ENCODE measurements around the gene ZNF746. TPM values are rescaled to one million over a fixed set of nuclear protein-coding genes. Genes with fewer than 3 reads are reported as not detected.
"Not testable (repeated sequence)": the region's sequence is repeated elsewhere in the genome, so short reads cannot be mapped to it uniquely, and the experiment has no call there.

The ZNF746 gene
- total and polyA plus RNA-seq, 4 experiments from 2014 or later = 3.7 to 25.6 (median 19.8) TPM

- ChIA-PET POLR2A (ENCODE audit: partially characterized antibody) (no interaction called here), CTCF (ENCODE audit: partially characterized antibody) (interaction anchor here (1.2 to 2.0 kb wide), 3 partner anchors 39 to 191 kb away, joined by 3 to 6 read pairs (median 4); no protein-coding TSS in a partner anchor)
- H3K9me3 Mint-ChIP-seq = peaks cover 1 to 6% (median 4%) of the 10 kb centered on the region in 8 donors
- peaks cover 2 to 6% of the 10 kb centered on the region in 2 donors for H3K27me3 Mint-ChIP-seq
- intact Hi-C loops (cut with micrococcal nuclease) = no loop called here
- H3K27ac Mint-ChIP-seq = peak overlapping the region in 2 of 7 donors; percentile 6 to 13
- Histone ChIP-seq H3K9me3 (ENCODE audit: control insufficient read depth in 1 of 2, low read length in 2 of 2) (no peaks in the 10 kb centered on the region), H3K27me3 (ENCODE audit: insufficient read depth, low read length) (no peaks in the 10 kb centered on the region), H3K36me3 (ENCODE audit: insufficient read depth, low read length) (no peaks in the 10 kb centered on the region), H3K4me3 (ENCODE audit: low read length in 2 of 2) (no peak overlapping the region), H3K4me1 (ENCODE audit: insufficient read depth, low read length) (peaks cover 23% of the 10 kb centered on the region), H3K27ac (ENCODE audit: low read depth, low read length) (no peak overlapping the region)
- H3K36me3 Mint-ChIP-seq = peaks cover 4 to 10% of the 10 kb centered on the region in 2 donors
- no peak for DNase-seq
- H3K4me1 Mint-ChIP-seq = peaks cover 16 to 30% (median 21%) of the 10 kb centered on the region in 4 donors
- peak overlapping the region in 2 of 8 donors; percentile 16 to 52 for H3K4me3 Mint-ChIP-seq
Observed at GRCh38 chr7:149500201-149500600, 2.6 kb upstream of the ZNF746 start.

DNA sequence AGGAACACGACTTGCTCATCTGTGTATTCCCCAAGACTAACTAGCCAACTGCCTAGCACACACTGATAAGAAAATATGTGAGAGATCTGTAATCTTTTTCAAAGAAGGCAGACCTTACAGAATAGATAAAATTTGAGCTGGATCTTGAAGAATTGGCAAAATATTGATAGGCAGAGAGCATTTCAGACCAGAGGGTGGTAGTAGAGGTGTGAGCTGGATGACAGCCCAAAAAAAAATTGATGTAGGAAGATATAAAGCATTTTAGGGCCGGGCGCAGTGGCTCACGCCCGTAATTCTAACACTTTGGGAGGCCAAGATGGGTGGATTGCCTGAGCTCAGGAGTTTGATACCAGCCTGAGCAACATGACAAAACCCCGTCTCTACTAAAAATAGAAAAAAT is 1.2 kb upstream of the ZNF746 start:
- Histone ChIP-seq H3K9me3 (ENCODE audit: control insufficient read depth in 1 of 2, low read length in 2 of 2) (no peaks in the 10 kb centered on the region), H3K27ac (ENCODE audit: low read depth, low read length) (no peak overlapping the region), H3K36me3 (ENCODE audit: insufficient read depth, low read length) (peaks cover 3% of the 10 kb centered on the region), H3K4me1 (ENCODE audit: insufficient read depth, low read length) (peaks cover 31% of the 10 kb centered on the region), H3K27me3 (ENCODE audit: insufficient read depth, low read length) (no peaks in the 10 kb centered on the region), H3K4me3 (ENCODE audit: low read length in 2 of 2) (no peak overlapping the region)
- Mint-ChIP-seq H3K4me3 (peak overlapping the region in 3 of 8 donors; percentile 6 to 60 (median 36)), H3K9me3 (no peaks in the 10 kb centered on the region), H3K27ac (peak overlapping the region in 2 of 7 donors; percentile 3 to 53), H3K27me3 (peaks cover 0 to 4% of the 10 kb centered on the region in 2 donors), H3K36me3 (peaks cover 3 to 16% of the 10 kb centered on the region in 2 donors), H3K4me1 (peaks cover 19 to 40% (median 27%) of the 10 kb centered on the region in 4 donors)
- ChIA-PET CTCF (ENCODE audit: partially characterized antibody) (interaction anchor here (2.0 kb wide), 1 partner anchor 126 kb away, joined by 6 read pairs; no protein-coding TSS in a partner anchor), POLR2A (ENCODE audit: partially characterized antibody) (interaction anchor here (0.6 kb wide), 1 partner anchor 1585 kb away, joined by 3 read pairs; the partner anchor contains the start of gene TMUB1)
- no peak for DNase-seq
- intact Hi-C loops (cut with micrococcal nuclease) = loop anchor here (5.0 to 10.0 kb wide), 3 partner anchors 37 to 434 kb away; partner anchors contain the start of genes ZNF425 and ZNF777

DNA sequence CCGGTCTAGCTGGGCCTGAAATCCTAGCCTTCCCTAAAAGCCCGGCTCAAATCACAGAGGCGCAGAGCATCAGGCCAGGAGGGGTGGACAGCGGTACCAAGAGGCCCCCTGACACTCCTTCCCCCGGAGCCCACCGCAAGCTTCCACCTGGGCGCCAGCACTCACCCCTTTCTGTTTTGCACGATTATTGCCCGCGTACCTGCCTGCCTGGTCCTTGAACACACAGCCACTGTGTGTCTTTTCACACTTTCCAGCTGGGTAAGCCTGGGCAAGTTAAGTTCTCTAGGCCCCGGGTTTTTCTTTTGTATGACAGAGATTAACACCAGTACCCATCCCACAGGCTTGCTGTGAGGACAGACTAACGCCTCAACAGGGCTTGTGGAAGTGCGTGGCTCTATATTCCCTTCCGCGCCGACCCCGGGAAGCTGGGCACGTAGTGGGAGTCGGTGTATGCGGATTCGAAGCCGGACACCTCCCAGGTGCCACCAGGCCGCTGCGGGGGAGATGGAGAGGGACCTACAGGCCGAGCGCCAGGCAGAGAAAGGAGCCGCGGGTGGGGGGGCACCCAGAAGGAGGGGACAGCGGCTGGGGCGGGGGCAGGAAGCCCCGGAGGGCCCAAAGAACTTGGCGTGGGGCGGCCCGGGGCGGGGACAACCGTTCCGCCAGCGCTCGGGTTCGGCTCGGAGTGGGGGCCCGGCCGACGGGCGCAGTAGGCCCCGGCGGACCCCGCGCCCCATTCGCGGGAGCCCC is 792 bp downstream of the ZNF746 start:
- peaks cover 21 to 44% (median 27%) of the 10 kb centered on the region in 4 donors for H3K4me1 Mint-ChIP-seq
- peak overlapping the region; percentile 92 to 99 (median 95) for H3K4me3 Mint-ChIP-seq
- H3K27ac Mint-ChIP-seq = peak overlapping the region; percentile 91 to 98 (median 96)
- ChIA-PET CTCF (ENCODE audit: partially characterized antibody) (interaction anchor here (0.7 to 1.6 kb wide), 3 partner anchors 30 to 105 kb away, joined by 3 to 9 read pairs (median 3); partner anchors contain the start of gene ZNF777), POLR2A (ENCODE audit: partially characterized antibody) (interaction anchor here (0.7 to 2.3 kb wide), 3 partner anchors 36 to 350 kb away, joined by 3 to 7 read pairs (median 4); partner anchors contain the start of genes ZNF398, ZNF777 and ZNF783)
- peaks cover 31% of the 10 kb centered on the region for H3K4me1 ChIP-seq (ENCODE audit: insufficient read depth, low read length)
- H3K4me3 ChIP-seq (ENCODE audit: low read length in 2 of 2) = peak overlapping the region; percentile 30 to 84
- H3K36me3 ChIP-seq (ENCODE audit: insufficient read depth, low read length) = peaks cover 23% of the 10 kb centered on the region
- intact Hi-C loops (cut with micrococcal nuclease) = loop anchor here (1.0 to 10.0 kb wide), 9 partner anchors 35 to 432 kb away; partner anchors contain the start of genes ZNF212, ZNF425, ZNF777 and ZNF783
- H3K36me3 Mint-ChIP-seq = peaks cover 16 to 36% of the 10 kb centered on the region in 2 donors
- no peaks in the 10 kb centered on the region for H3K9me3 Mint-ChIP-seq
- H3K27me3 ChIP-seq (ENCODE audit: insufficient read depth, low read length) = no peaks in the 10 kb centered on the region
- peak overlapping the region; percentile 63 for H3K27ac ChIP-seq (ENCODE audit: low read depth, low read length)
- H3K9me3 ChIP-seq (ENCODE audit: control insufficient read depth in 1 of 2, low read length in 2 of 2) = no peaks in the 10 kb centered on the region
- peak; percentile 42 to 67 (median 46) for DNase-seq
- no peaks in the 10 kb centered on the region for H3K27me3 Mint-ChIP-seq

GRCh38 chr7:149495785-149496641 is 1.6 kb downstream of the ZNF746 start:
- no peaks in the 10 kb centered on the region for H3K27me3 Mint-ChIP-seq
- H3K36me3 Mint-ChIP-seq = peaks cover 23 to 44% of the 10 kb centered on the region in 2 donors
- H3K4me3 Mint-ChIP-seq = peak overlapping the region; percentile 92 to 99 (median 95)
- H3K27ac Mint-ChIP-seq = peak overlapping the region; percentile 51 to 98 (median 96)
- peaks cover 21 to 44% (median 27%) of the 10 kb centered on the region in 4 donors for H3K4me1 Mint-ChIP-seq
- intact Hi-C loops (cut with micrococcal nuclease) = loop anchor here (5.0 to 10.0 kb wide), 3 partner anchors 34 to 431 kb away; partner anchors contain the start of genes ZNF425 and ZNF777
- ChIA-PET POLR2A (ENCODE audit: partially characterized antibody) (interaction anchor here (0.7 to 2.3 kb wide), 4 partner anchors 36 to 349 kb away, joined by 3 to 7 read pairs (median 4); partner anchors contain the start of genes ZNF398, ZNF777 and ZNF783), CTCF (ENCODE audit: partially characterized antibody) (interaction anchor here (0.7 to 1.9 kb wide), 6 partner anchors 29 to 130 kb away, joined by 3 to 9 read pairs (median 4); partner anchors contain the start of gene ZNF777)
- H3K36me3 ChIP-seq (ENCODE audit: insufficient read depth, low read length) = peaks cover 30% of the 10 kb centered on the region
- H3K27ac ChIP-seq (ENCODE audit: low read depth, low read length) = peak overlapping the region; percentile 6
- no peaks in the 10 kb centered on the region for H3K9me3 ChIP-seq (ENCODE audit: control insufficient read depth in 1 of 2, low read length in 2 of 2)
- H3K4me3 ChIP-seq (ENCODE audit: low read length in 2 of 2) = peak overlapping the region in 1 of 2 donors; percentile 30
- no peaks in the 10 kb centered on the region for H3K27me3 ChIP-seq (ENCODE audit: insufficient read depth, low read length)
- no peaks in the 10 kb centered on the region for H3K9me3 Mint-ChIP-seq
- no peak for DNase-seq
- peaks cover 31% of the 10 kb centered on the region for H3K4me1 ChIP-seq (ENCODE audit: insufficient read depth, low read length)

DNA sequence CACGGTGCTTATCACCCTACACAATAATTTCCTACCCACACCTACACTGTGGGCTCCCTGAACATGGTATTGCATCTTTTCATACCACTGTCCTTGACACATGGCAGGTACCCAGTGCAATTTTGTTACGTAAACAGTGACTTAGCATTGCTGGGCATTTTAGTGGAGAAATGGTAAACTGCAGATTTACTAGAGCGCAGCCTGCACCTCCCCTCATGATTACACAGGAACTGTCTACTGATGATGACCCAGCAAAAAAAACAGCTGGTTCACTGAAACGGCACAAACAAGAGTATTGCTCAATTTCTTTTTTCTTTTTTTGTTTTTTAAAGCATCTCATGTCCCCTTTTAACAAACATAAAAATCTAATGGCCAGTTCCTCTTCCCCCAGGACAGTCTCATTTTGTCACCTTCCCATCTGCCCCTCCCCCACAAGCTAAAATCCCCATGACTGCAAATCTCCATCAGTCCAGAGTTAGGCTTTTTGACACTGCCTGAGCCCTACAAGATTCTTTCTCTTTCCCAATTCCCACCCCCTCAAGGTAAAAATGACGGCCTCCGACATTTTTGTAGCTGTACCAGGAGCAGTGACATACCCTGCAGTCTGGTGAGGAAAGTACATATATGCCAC is 2.8 kb downstream of the ZNF746 start:
- Histone ChIP-seq H3K4me3 (ENCODE audit: low read length in 2 of 2) (no peak overlapping the region), H3K27ac (ENCODE audit: low read depth, low read length) (no peak overlapping the region), H3K36me3 (ENCODE audit: insufficient read depth, low read length) (peaks cover 36% of the 10 kb centered on the region), H3K9me3 (ENCODE audit: control insufficient read depth in 1 of 2, low read length in 2 of 2) (no peaks in the 10 kb centered on the region), H3K4me1 (ENCODE audit: insufficient read depth, low read length) (peaks cover 31% of the 10 kb centered on the region), H3K27me3 (ENCODE audit: insufficient read depth, low read length) (no peaks in the 10 kb centered on the region)
- peak overlapping the region in 6 of 7 donors; percentile 19 to 98 (median 46) for H3K27ac Mint-ChIP-seq
- no peaks in the 10 kb centered on the region for H3K9me3 Mint-ChIP-seq
- peak overlapping the region in 6 of 8 donors; percentile 2 to 99 (median 40) for H3K4me3 Mint-ChIP-seq
- intact Hi-C loops (cut with micrococcal nuclease) = loop anchor here (5.0 to 10.0 kb wide), 3 partner anchors 33 to 430 kb away; partner anchors contain the start of genes ZNF425 and ZNF777
- ChIA-PET POLR2A (ENCODE audit: partially characterized antibody) (interaction anchor here (2.3 kb wide), 1 partner anchor 35 kb away, joined by 7 read pairs; the partner anchor contains the start of gene ZNF777), CTCF (ENCODE audit: partially characterized antibody) (interaction anchor here (1.1 to 1.9 kb wide), 4 partner anchors 34 to 131 kb away, joined by 4 to 9 read pairs (median 6); partner anchors contain the start of gene ZNF777)
- peaks cover 34 to 56% of the 10 kb centered on the region in 2 donors for H3K36me3 Mint-ChIP-seq
- no peak for DNase-seq
- no peaks in the 10 kb centered on the region for H3K27me3 Mint-ChIP-seq
- peaks cover 16 to 34% (median 22%) of the 10 kb centered on the region in 4 donors for H3K4me1 Mint-ChIP-seq

GRCh38 chr7:149493975-149494374 is 3.6 kb downstream of the ZNF746 start:
- H3K9me3 ChIP-seq (ENCODE audit: control insufficient read depth in 1 of 2, low read length in 2 of 2); POLR2A ChIA-PET (ENCODE audit: partially characterized antibody); H3K4me3 ChIP-seq (ENCODE audit: low read length in 2 of 2); H3K27ac ChIP-seq (ENCODE audit: low read depth, low read length); H3K27me3 Mint-ChIP-seq; CTCF ChIA-PET (ENCODE audit: partially characterized antibody); H3K27me3 ChIP-seq (ENCODE audit: insufficient read depth, low read length); H3K4me3 Mint-ChIP-seq; H3K27ac Mint-ChIP-seq; DNase-seq; H3K9me3 Mint-ChIP-seq: not testable (repeated sequence)
- peaks cover 31% of the 10 kb centered on the region for H3K4me1 ChIP-seq (ENCODE audit: insufficient read depth, low read length)
- intact Hi-C loops (cut with micrococcal nuclease) = loop anchor here (10.0 kb wide), 1 partner anchor 429 kb away; no protein-coding TSS in a partner anchor
- H3K36me3 ChIP-seq (ENCODE audit: insufficient read depth, low read length) = peaks cover 36% of the 10 kb centered on the region
- H3K4me1 Mint-ChIP-seq = peaks cover 17 to 40% (median 27%) of the 10 kb centered on the region in 4 donors
- peaks cover 42 to 64% of the 10 kb centered on the region in 2 donors for H3K36me3 Mint-ChIP-seq
